Mucosa of stomach (tissue), 1 donor: ENCODE measurements around the gene CNKSR2.

Experiments used
- H3K27me3 ChIP-seq: one replicate; pipeline ENCODE4 v1.7.0; 2013; ENCODE audit warnings: mild to moderate bottlenecking, low read length; ENCODE audit not compliant: control insufficient read depth, insufficient read depth
- H3K36me3 ChIP-seq: one replicate; pipeline ENCODE4 v1.7.0; 2013; ENCODE audit warnings: low read length; ENCODE audit not compliant: control insufficient read depth, insufficient read depth
- H3K4me1 ChIP-seq: one replicate; pipeline ENCODE4 v1.7.0; 2013; ENCODE audit warnings: mild to moderate bottlenecking, low read length; ENCODE audit not compliant: control insufficient read depth, insufficient read depth
- H3K4me3 ChIP-seq: one replicate; pipeline ENCODE4 v1.7.0; 2013; ENCODE audit warnings: low read length
- H3K9ac ChIP-seq: one replicate; pipeline ENCODE4 v1.7.0; 2013; ENCODE audit warnings: mild to moderate bottlenecking, low read length, moderate library complexity
- H3K9me3 ChIP-seq: one replicate; pipeline ENCODE4 v1.7.0; 2013; ENCODE audit warnings: mild to moderate bottlenecking, low read length, moderate library complexity; ENCODE audit not compliant: control insufficient read depth
- donor health status: Pancreatic carcinoma.

Gene CNKSR2

GRCh38 chrX:21659320-21659719 lies 285.1 kb downstream of the CNKSR2 start:
- Histone ChIP-seq H3K27me3 (peaks cover 13% of the 10 kb centered on the region), H3K36me3 (no peaks in the 10 kb centered on the region), H3K4me1 (no peaks in the 10 kb centered on the region), H3K9ac (no peak overlapping the region), H3K4me3 (no peak overlapping the region), H3K9me3 (no peaks in the 10 kb centered on the region)

DNA sequence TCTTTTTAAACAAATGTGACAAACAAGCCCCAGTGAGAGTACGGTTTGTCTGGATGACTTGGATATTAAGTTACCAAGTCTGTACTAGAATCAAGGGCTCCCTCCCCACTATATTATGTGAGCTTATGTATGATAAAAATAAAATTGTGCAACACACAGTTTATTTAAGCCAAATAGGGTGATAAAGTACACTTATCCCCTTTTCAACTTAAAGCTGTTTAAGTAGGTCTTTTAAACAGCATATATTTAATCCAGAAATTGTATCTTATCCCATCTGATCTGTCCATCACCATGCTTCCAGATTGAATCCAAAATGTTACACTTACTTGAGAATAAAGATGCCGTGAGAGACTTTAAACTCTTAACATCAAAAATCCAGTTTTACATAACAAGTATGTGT lies 285.9 kb downstream of the CNKSR2 start:
- Histone ChIP-seq H3K9me3 (no peaks in the 10 kb centered on the region), H3K27me3 (peaks cover 13% of the 10 kb centered on the region), H3K4me1 (no peaks in the 10 kb centered on the region), H3K4me3 (no peak overlapping the region), H3K36me3 (no peaks in the 10 kb centered on the region), H3K9ac (no peak overlapping the region)

DNA sequence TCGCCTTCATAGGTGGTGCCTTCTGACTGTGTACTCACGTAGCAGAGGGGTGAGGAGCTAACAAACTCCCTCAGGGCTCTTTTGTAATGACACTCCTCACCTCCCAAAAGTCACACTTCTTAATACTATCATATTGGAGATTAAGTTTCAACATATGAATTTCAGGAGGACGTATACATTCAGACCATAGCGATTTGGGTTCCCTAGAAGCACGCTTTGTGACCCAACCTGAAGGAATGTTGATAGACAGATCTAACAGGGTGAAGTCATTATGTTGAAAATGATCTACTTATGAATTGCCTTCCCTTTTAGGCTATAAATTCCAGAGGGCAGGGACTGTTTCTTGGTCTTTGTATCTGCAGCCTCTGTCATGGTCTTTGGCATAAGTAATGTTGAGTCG lies 287.1 kb downstream of the CNKSR2 start:
- Histone ChIP-seq H3K36me3 (no peaks in the 10 kb centered on the region), H3K27me3 (peaks cover 13% of the 10 kb centered on the region), H3K4me1 (no peaks in the 10 kb centered on the region), H3K9me3 (no peaks in the 10 kb centered on the region), H3K4me3 (no peak overlapping the region), H3K9ac (no peak overlapping the region)

DNA sequence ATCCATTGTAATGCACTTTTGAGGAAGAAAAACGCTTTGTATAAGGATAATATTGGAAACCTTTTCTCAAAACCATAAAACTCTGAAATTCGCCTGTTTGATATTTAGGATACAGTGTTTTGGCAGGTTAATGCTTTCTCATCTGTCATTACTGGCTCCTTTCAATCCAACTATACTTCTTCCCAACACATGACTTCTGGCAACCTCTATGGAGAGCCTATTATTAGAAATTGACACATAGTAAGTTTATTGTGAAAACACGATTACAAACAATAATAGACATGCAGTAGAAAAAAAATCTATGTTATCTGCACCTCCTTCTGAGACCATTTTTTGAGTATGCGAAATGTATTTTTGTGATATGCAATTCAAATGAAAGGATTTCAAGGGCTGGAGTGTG lies 288.5 kb downstream of the CNKSR2 start:
- Histone ChIP-seq H3K4me1 (no peaks in the 10 kb centered on the region), H3K36me3 (no peaks in the 10 kb centered on the region), H3K9ac (no peak overlapping the region), H3K9me3 (no peaks in the 10 kb centered on the region), H3K4me3 (no peak overlapping the region), H3K27me3 (peaks cover 13% of the 10 kb centered on the region)

GRCh38 chrX:21666252-21666651 lies 292.0 kb downstream of the CNKSR2 start:
- Histone ChIP-seq H3K4me1 (no peaks in the 10 kb centered on the region), H3K27me3 (no peaks in the 10 kb centered on the region), H3K4me3 (no peak overlapping the region), H3K36me3 (no peaks in the 10 kb centered on the region), H3K9me3 (no peaks in the 10 kb centered on the region), H3K9ac (no peak overlapping the region)

- Histone ChIP-seq H3K4me3 (no peak overlapping the region), H3K36me3 (no peaks in the 10 kb centered on the region), H3K9ac (no peak overlapping the region), H3K27me3 (no peaks in the 10 kb centered on the region), H3K9me3 (no peaks in the 10 kb centered on the region), H3K4me1 (no peaks in the 10 kb centered on the region)
Observed at GRCh38 chrX:21666679-21667078, 292.5 kb downstream of the CNKSR2 start.

GRCh38 chrX:21674430-21675186 lies 300.4 kb downstream of the CNKSR2 start:
- no peaks in the 10 kb centered on the region for H3K4me1 ChIP-seq
- no peak overlapping the region for H3K4me3 ChIP-seq

DNA sequence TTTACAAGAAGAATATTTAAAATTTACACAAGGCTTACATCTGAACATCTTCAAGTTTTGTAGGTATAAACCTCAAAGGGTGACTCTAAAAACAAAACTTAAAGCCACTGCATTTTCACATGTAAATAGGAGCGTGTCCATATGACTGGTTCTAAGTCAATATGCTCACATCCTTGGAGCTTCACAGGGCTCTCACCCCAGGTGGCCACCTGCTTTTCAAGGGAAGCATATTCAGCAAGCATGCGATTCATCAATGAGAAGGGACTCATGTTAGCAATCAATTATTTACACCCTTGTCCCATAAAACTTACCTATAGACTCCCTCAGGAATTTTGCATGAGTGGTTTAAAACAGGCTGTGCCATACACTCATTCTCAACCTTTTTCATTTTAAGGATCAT lies 301.7 kb downstream of the CNKSR2 start:
- H3K36me3 ChIP-seq = no peaks in the 10 kb centered on the region
- no peaks in the 10 kb centered on the region for H3K4me1 ChIP-seq
- no peak overlapping the region for H3K9ac ChIP-seq
- no peaks in the 10 kb centered on the region for H3K27me3 ChIP-seq
- H3K4me3 ChIP-seq = no peak overlapping the region
- no peaks in the 10 kb centered on the region for H3K9me3 ChIP-seq

More at GRCh38 chrX:21674430-21675186, 300.4 kb downstream of the CNKSR2 start:
- Histone ChIP-seq H3K27me3 (no peaks in the 10 kb centered on the region), H3K9ac (no peak overlapping the region), H3K9me3 (no peaks in the 10 kb centered on the region), H3K36me3 (no peaks in the 10 kb centered on the region)

DNA sequence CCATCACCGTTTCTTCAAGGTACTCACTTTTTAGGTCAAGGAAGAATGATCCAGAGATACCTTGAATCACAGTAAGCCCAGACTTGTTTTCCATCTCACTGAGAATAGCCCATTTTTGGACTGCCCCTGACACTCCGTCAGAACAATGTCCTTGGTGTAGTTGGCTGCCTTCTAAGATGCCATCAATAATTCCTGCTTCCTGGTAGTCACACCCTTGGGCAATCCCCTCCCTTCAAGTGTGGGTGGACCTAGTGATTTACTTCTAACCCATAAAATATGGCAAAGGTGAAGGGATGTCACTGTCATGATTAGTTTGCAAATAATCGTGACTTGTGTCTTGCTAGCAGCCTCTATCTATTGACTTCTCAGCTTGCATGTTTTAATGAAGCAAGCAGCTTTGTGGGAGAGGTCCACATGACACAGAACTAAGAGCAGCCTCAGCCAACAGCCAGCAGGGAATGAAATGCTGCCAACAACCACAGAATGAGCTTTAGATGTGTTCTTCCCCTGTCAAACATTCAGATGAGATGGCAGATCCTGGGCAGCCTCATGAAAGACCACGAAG lies 303.9 kb downstream of the CNKSR2 start:
- no peaks in the 10 kb centered on the region for H3K27me3 ChIP-seq
- H3K4me3 ChIP-seq = no peak overlapping the region
- H3K9ac ChIP-seq = no peak overlapping the region
- H3K36me3 ChIP-seq = no peaks in the 10 kb centered on the region
- H3K4me1 ChIP-seq = no peaks in the 10 kb centered on the region
- H3K9me3 ChIP-seq = no peaks in the 10 kb centered on the region

GRCh38 chrX:21683941-21684340 lies 309.7 kb downstream of the CNKSR2 start:
- H3K27me3 ChIP-seq = no peaks in the 10 kb centered on the region
- no peaks in the 10 kb centered on the region for H3K4me1 ChIP-seq
- no peak overlapping the region for H3K9ac ChIP-seq
- H3K36me3 ChIP-seq = no peaks in the 10 kb centered on the region
- H3K9me3 ChIP-seq = no peaks in the 10 kb centered on the region
- no peak overlapping the region for H3K4me3 ChIP-seq

DNA sequence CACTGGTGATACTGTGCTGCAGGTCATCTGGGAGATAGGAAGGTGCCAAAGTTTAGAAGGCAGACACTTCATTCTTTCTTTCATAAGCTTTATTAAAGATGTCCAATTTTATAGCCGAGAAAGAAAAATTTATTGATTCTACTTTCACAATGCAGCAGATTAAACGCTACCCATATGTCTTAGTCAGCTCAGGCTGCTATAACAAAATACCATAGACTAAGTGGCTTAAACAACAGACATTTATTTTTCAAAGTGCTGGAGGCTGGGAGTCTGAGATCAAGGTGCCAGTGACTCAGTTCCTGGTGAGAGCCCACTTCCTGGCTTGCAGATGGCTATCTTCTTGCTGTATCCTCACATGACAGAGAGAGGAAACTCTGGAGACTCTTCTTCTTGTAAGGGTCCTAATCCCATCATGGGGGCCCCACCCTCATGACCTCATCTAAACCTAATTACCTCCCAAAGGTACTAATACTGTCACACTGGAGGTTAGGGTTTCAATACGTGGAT lies 317.3 kb downstream of the CNKSR2 start:
- no peaks in the 10 kb centered on the region for H3K36me3 ChIP-seq
- H3K27me3 ChIP-seq = no peaks in the 10 kb centered on the region
- H3K4me3 ChIP-seq = no peak overlapping the region
- no peaks in the 10 kb centered on the region for H3K4me1 ChIP-seq
- H3K9me3 ChIP-seq = no peaks in the 10 kb centered on the region
- H3K9ac ChIP-seq = no peak overlapping the region

DNA sequence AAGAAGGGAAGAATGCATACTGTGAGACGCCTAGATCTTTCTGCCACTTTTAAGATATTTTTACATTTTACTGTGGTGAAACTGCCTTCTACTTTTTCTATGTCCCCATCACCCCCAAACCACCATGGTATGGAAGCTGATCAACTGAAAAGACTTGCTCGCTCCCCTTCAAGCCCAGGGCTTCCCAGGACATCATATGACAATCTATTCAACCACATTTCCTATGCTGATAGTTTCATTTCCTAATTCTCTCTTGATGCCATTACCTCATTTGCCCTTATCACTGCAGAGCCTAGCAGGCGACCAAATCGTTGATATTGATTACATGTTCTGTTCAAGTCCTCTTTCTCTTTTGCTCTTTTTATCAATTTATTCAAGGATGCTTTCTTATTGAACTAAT lies 324.1 kb downstream of the CNKSR2 start:
- H3K9ac ChIP-seq = no peak overlapping the region
- no peak overlapping the region for H3K4me3 ChIP-seq
- H3K4me1 ChIP-seq = no peaks in the 10 kb centered on the region
- H3K36me3 ChIP-seq = no peaks in the 10 kb centered on the region
- H3K9me3 ChIP-seq = no peaks in the 10 kb centered on the region
- no peaks in the 10 kb centered on the region for H3K27me3 ChIP-seq
